Activated CD8-positive, alpha-beta T cell treated with anti-CD3 and anti-CD28 coated beads for 36 hours (primary cell): Measurements from ENCODE around the gene SH3D21. TPM values are rescaled to one million over a fixed set of nuclear protein-coding genes. Genes with fewer than 3 reads are reported as not detected.

Experiments
- ATAC-seq: fragments of 200-7000 bp; cut with Tn5 transposase; one replicate; pipeline ENCODE4 v1.10.0; 2021; ENCODE audit warnings: mild to moderate bottlenecking, moderate library complexity
- CTCF ChIA-PET: fragments of 350-600 bp; sonication (Branson Sonifier 250); formaldehyde crosslinking; loops from one replicate; lab custom pipeline; 2021; ENCODE audit warnings: antibody characterized with exemption; lab: Charles Lee
- POLR2A ChIA-PET: fragments of 350-600 bp; sonication (Branson Sonifier 250); formaldehyde crosslinking; loops from one replicate; lab custom pipeline; 2021; ENCODE audit warnings: antibody characterized with exemption; lab: Charles Lee
- DNase-seq: peaks from one replicate; pipeline ENCODE4 v3.0.0-alpha.2; 2020
- H3K27ac Mint-ChIP-seq: one replicate; pipeline ENCODE4 v1.8.0; 2021; ENCODE audit warnings: mild to moderate bottlenecking, mixed read lengths
- H3K27me3 Mint-ChIP-seq: one replicate; pipeline ENCODE4 v1.8.0; 2021; ENCODE audit warnings: mixed read lengths
- H3K36me3 Mint-ChIP-seq: one replicate; pipeline ENCODE4 v1.8.0; 2021; ENCODE audit warnings: low read depth, mixed read lengths
- H3K4me1 Mint-ChIP-seq: one replicate; pipeline ENCODE4 v1.8.0; 2021; ENCODE audit warnings: low read depth, mixed read lengths
- H3K4me3 Mint-ChIP-seq: one replicate; pipeline ENCODE4 v1.8.0; 2021; ENCODE audit warnings: mild to moderate bottlenecking, moderate library complexity, mixed read lengths
- H3K9me3 Mint-ChIP-seq: one replicate; pipeline ENCODE4 v1.8.0; 2021; ENCODE audit warnings: mixed read lengths
- CTCF ChIP-seq: fragments of 200-600 bp; IDR thresholded peaks from one replicate; pipeline ENCODE4 v1.8.0; 2022; ENCODE audit warnings: antibody characterized with exemption, mild to moderate bottlenecking
- intact Hi-C: fragments of 100-400 bp; cut with micrococcal nuclease; formaldehyde crosslinking; loops from one replicate; pipeline ENCODE4 v1.10.0; 2022
- total RNA-seq, 2 experiments: library from RNA; stranded (reverse); gene quantifications; one replicate each; pipeline ENCODE4 v1.2.3, GENCODE V29; 2021

Gene SH3D21
- total RNA-seq, 2 experiments from 2014 or later: 17.8 to 21.0 TPM

DNA sequence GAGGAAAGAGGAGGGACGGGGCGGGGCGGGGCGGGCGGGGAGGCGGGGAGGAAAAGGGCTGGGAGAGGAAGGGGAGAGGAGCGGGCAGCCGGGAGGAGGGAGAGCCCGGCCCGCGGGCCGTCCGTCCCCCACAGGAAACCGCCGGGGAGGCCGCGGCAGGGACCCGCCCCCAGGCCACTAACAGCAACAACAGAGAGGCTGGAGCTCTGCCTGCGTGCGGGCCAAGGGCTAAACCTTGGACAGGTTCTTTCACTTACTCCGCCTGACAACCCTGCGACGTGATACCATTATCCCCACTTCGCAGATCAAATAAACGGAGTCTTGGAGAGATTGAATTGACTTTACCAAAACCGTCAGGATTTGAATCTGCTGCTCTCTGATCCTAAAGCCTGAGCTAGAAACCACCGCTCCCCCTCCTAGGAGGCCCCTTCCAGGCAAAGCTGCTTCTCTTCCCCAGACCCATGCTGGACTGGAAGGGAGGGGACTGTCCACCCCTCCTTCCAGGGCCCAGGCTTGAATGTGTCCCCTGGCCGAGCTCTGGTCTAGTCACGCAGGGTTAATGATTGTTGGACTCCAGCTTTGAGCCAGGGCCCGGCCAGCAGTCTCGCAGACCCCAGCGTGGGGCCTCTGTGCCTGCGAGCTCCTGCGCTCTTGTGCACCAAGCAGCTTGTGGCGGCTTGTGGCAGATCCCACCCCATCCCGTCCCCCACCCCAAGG lies 17.6 kb downstream of the SH3D21 start, which contains the start of gene EVA1B:
Gene EVA1B, minus strand, starts transcription at position 10 of the 717 bp plus-strand sequence. CDS start 608 bp downstream, outside the sequence.
- ATAC-seq: peak; percentile 43
- DNase-seq: peak; percentile 68
- ChIA-PET CTCF (interaction anchor here (1.0 to 3.0 kb wide), 9 partner anchors 19 to 193 kb away, joined by 3 to 13 read pairs (median 6); partner anchors contain the start of gene TRAPPC3), POLR2A (interaction anchor here (0.6 to 7.9 kb wide), 10 partner anchors 17 to 163 kb away, joined by 3 to 89 read pairs (median 4); partner anchors contain the start of genes LSM10, OSCP1 and SH3D21)
- no peak for TF ChIP-seq CTCF
- Mint-ChIP-seq H3K4me3 (peak within 1 kb of the TSS; percentile 75), H3K4me1 (peaks cover 30% of the 10 kb centered on the region), H3K9me3 (no peaks in the 10 kb centered on the region), H3K27ac (peak within 1 kb of the TSS; percentile 49), H3K27me3 (peaks cover 5% of the 10 kb centered on the region), H3K36me3 (peaks cover 4% of the 10 kb centered on the region)
- intact Hi-C loops: no loop called here

GRCh38 chr1:36324353-36324703 lies 18.2 kb downstream of the SH3D21 start:
- ChIA-PET CTCF (interaction anchor here (1.1 to 3.0 kb wide), 8 partner anchors 18 to 192 kb away, joined by 3 to 13 read pairs (median 6); no protein-coding TSS in a partner anchor), POLR2A (interaction anchor here (1.0 to 7.9 kb wide), 5 partner anchors 17 to 73 kb away, joined by 3 to 89 read pairs (median 9); partner anchors contain the start of genes LSM10 and SH3D21)
- no peak for TF ChIP-seq CTCF
- Mint-ChIP-seq H3K27ac (no peak overlapping the region), H3K9me3 (no peaks in the 10 kb centered on the region), H3K27me3 (peaks cover 5% of the 10 kb centered on the region), H3K4me1 (peaks cover 30% of the 10 kb centered on the region), H3K36me3 (peaks cover 4% of the 10 kb centered on the region), H3K4me3 (peak overlapping the region; percentile 75)
- intact Hi-C loops: no loop called here
- ATAC-seq (no peak), DNase-seq (no peak)

DNA sequence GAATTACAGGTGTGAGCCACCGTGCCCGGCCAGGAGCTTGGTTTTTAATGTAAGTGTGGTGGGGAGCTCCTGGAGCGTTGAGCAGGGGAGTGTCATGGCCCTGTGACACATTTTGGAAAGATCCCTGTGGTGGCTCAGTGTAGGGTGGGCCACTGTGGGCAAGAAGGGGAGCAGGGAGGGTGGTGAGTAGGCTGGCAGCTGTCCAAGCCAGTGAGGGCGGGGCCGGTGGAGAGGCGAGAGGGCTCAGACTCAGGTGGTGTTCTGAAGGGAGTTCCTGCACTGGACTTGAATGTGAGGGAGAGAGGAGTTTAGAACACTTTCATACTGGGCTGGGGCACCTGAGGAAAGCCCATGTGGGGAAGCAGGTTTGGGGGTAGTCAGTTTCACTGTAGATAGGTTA lies 20.3 kb downstream of the SH3D21 start:
- Mint-ChIP-seq H3K4me3 (no peak overlapping the region), H3K4me1 (peaks cover 22% of the 10 kb centered on the region), H3K27me3 (peaks cover 7% of the 10 kb centered on the region), H3K27ac (no peak overlapping the region), H3K9me3 (no peaks in the 10 kb centered on the region), H3K36me3 (peaks cover 3% of the 10 kb centered on the region)
- TF ChIP-seq CTCF: no peak
- DNase-seq (peak; percentile 35), ATAC-seq (no peak)
- CTCF ChIA-PET: interaction anchor here (0.7 to 3.0 kb wide), 4 partner anchors 16 to 41 kb away, joined by 3 to 13 read pairs (median 6); no protein-coding TSS in a partner anchor
- intact Hi-C loops: no loop called here
- POLR2A ChIA-PET: interaction anchor here (0.8 to 1.8 kb wide), 4 partner anchors 26 to 138 kb away, joined by 3 to 5 read pairs (median 4); partner anchors contain the start of gene MRPS15

- Mint-ChIP-seq H3K36me3 (no peaks in the 10 kb centered on the region), H3K4me3 (no peak overlapping the region), H3K9me3 (no peaks in the 10 kb centered on the region), H3K4me1 (peaks cover 17% of the 10 kb centered on the region), H3K27ac (no peak overlapping the region), H3K27me3 (peaks cover 7% of the 10 kb centered on the region)
- no peak for TF ChIP-seq CTCF
- DNase-seq (no peak), ATAC-seq (peak; percentile 34)
- POLR2A ChIA-PET: interaction anchor here (0.9 to 1.8 kb wide), 3 partner anchors 59 to 178 kb away, joined by 3 to 5 read pairs (median 4); partner anchors contain the start of gene MRPS15
- CTCF ChIA-PET: interaction anchor here (0.8 to 2.3 kb wide), 3 partner anchors 15 to 178 kb away, joined by 3 to 8 read pairs (median 4); partner anchors contain the start of gene TRAPPC3
- intact Hi-C loops: no loop called here
Observed at GRCh38 chr1:36327421-36328087, 21.4 kb downstream of the SH3D21 start.
